Neural progenitor cell (in vitro differentiated cells): ENCODE measurements around the gene CD276. TPM values are rescaled to one million over a fixed set of nuclear protein-coding genes. Genes with fewer than 3 reads are reported as not detected.

Experiments used
- DNase-seq: peaks from one replicate; pipeline ENCODE4 v3.0.0-alpha.2; 2016; ENCODE audit warnings: low spot score
- H2AFZ ChIP-seq: fragments of 200-600 bp; sonication (generic); replicated peaks from 2 replicates; pipeline ENCODE4 v1.6.1; 2016; ENCODE audit warnings: antibody characterized with exemption
- H3F3A ChIP-seq: fragments of 200-600 bp; sonication (generic); 2 replicates; pipeline ENCODE4 v1.6.1; 2016; ENCODE audit warnings: antibody characterized with exemption, low read depth
- H3K27ac ChIP-seq: fragments of 200-600 bp; sonication (generic); 2 replicates; pipeline ENCODE4 v1.5.1; 2016; ENCODE audit warnings: mild to moderate bottlenecking
- H3K27me3 ChIP-seq: fragments of 200-600 bp; sonication (generic); 2 replicates; pipeline ENCODE4 v1.6.1; 2016; ENCODE audit warnings: mild to moderate bottlenecking, moderate library complexity
- H3K36me3 ChIP-seq: fragments of 200-600 bp; sonication (generic); 2 replicates; pipeline ENCODE4 v1.5.1; 2016
- H3K4me1 ChIP-seq: fragments of 200-600 bp; sonication (generic); 2 replicates; pipeline ENCODE4 v1.6.1; 2016; ENCODE audit warnings: mixed run types
- H3K4me2 ChIP-seq: fragments of 200-600 bp; sonication (generic); 2 replicates; pipeline ENCODE4 v1.6.1; 2016
- H3K4me3 ChIP-seq: fragments of 200-600 bp; sonication (generic); 2 replicates; pipeline ENCODE4 v1.5.1; 2016
- H3K79me2 ChIP-seq: fragments of 200-600 bp; sonication (generic); 2 replicates; pipeline ENCODE4 v1.6.1; 2016; ENCODE audit warnings: low read depth
- H3K9ac ChIP-seq: fragments of 200-600 bp; sonication (generic); 2 replicates; pipeline ENCODE4 v1.6.1; 2016
- H3K9me3 ChIP-seq: fragments of 200-600 bp; sonication (generic); 2 replicates; pipeline ENCODE4 v1.5.1; 2016; ENCODE audit warnings: low read depth
- H4K20me1 ChIP-seq: fragments of 200-600 bp; sonication (generic); 2 replicates; pipeline ENCODE4 v1.6.1; 2016; ENCODE audit warnings: low read depth
- H3K27ac Mint-ChIP-seq: 3 replicates; pipeline ENCODE4 v1.8.0; 2021; ENCODE audit warnings: mixed read lengths
- H3K27me3 Mint-ChIP-seq: 2 replicates; pipeline ENCODE4 v1.8.0; 2022; ENCODE audit warnings: low read depth, mild to moderate bottlenecking, inconsistent platforms, moderate library complexity, mixed read lengths; ENCODE audit not compliant: insufficient read depth
- H3K36me3 Mint-ChIP-seq: 3 replicates; pipeline ENCODE4 v1.8.0; 2021; ENCODE audit warnings: mixed read lengths
- H3K4me1 Mint-ChIP-seq: 3 replicates; pipeline ENCODE4 v1.8.0; 2021; ENCODE audit warnings: mixed read lengths
- H3K4me3 Mint-ChIP-seq: 3 replicates; pipeline ENCODE4 v1.8.0; 2021; ENCODE audit warnings: mild to moderate bottlenecking, moderate library complexity, mixed read lengths
- H3K9me3 Mint-ChIP-seq: 3 replicates; pipeline ENCODE4 v1.8.0; 2020; ENCODE audit warnings: mixed read lengths
- CTCF ChIP-seq: fragments of 200-600 bp; sonication (generic); IDR thresholded peaks from 2 replicates; pipeline ENCODE4 v1.5.1; 2017; ENCODE audit warnings: antibody characterized with exemption, mild to moderate bottlenecking
- EZH2 ChIP-seq: fragments of 200-600 bp; sonication (generic); IDR thresholded peaks from 2 replicates; pipeline ENCODE4 v1.6.1; 2017; ENCODE audit warnings: antibody characterized with exemption, mild to moderate bottlenecking, moderate library complexity
- EZH2phosphoT487 ChIP-seq: fragments of 200-600 bp; sonication (generic); IDR thresholded peaks from 2 replicates; pipeline ENCODE4 v1.6.1; 2017; ENCODE audit warnings: antibody characterized with exemption
- total RNA-seq: library from RNA; depleted of rRNA; stranded (reverse); fragments of >200 nt; gene quantifications from 2 replicates; pipeline ENCODE4 v1.2.3, GENCODE V29; 2015; ENCODE audit warnings: low replicate concordance

The CD276 gene
- total RNA-seq, 1 donor from 2014 or later = 62.2 TPM

GRCh38 chr15:73712107-73712506, 27.9 kb downstream of the CD276 start:
- H3K36me3 ChIP-seq = no peaks in the 10 kb centered on the region
- H3K27ac Mint-ChIP-seq = no peak overlapping the region
- H3K27me3 Mint-ChIP-seq = peaks cover 4% of the 10 kb centered on the region
- H3K4me2 ChIP-seq = no peak overlapping the region
- no peaks in the 10 kb centered on the region for H3K4me1 Mint-ChIP-seq
- peaks cover 20% of the 10 kb centered on the region for H3K36me3 Mint-ChIP-seq
- peaks cover 6% of the 10 kb centered on the region for H4K20me1 ChIP-seq
- no peaks in the 10 kb centered on the region for H3K4me1 ChIP-seq
- no peaks in the 10 kb centered on the region for H3K27me3 ChIP-seq
- no peak overlapping the region for H3K27ac ChIP-seq
- H2AFZ ChIP-seq = no peak overlapping the region
- no peaks in the 10 kb centered on the region for H3K9me3 Mint-ChIP-seq
- no peaks in the 10 kb centered on the region for H3F3A ChIP-seq
- H3K9me3 ChIP-seq = no peaks in the 10 kb centered on the region
- DNase-seq = peak; percentile 44
- TF ChIP-seq EZH2 (no peak), EZH2phosphoT487 (no peak), CTCF (peak; percentile 40)
- H3K4me3 Mint-ChIP-seq = no peak overlapping the region
- no peak overlapping the region for H3K4me3 ChIP-seq
- no peak overlapping the region for H3K9ac ChIP-seq
- no peaks in the 10 kb centered on the region for H3K79me2 ChIP-seq

GRCh38 chr15:73714695-73715301, 30.6 kb downstream of the CD276 start:
- H3K27me3 Mint-ChIP-seq = peaks cover 5% of the 10 kb centered on the region
- Histone ChIP-seq H4K20me1 (no peaks in the 10 kb centered on the region), H3K4me1 (no peaks in the 10 kb centered on the region), H3K4me2 (no peak overlapping the region), H3K36me3 (no peaks in the 10 kb centered on the region), H3K9me3 (no peaks in the 10 kb centered on the region), H3F3A (peaks cover 5% of the 10 kb centered on the region), H3K27me3 (no peaks in the 10 kb centered on the region), H3K4me3 (no peak overlapping the region), H3K9ac (no peak overlapping the region), H2AFZ (no peak overlapping the region), H3K27ac (no peak overlapping the region), H3K79me2 (no peaks in the 10 kb centered on the region)
- H3K9me3 Mint-ChIP-seq = no peaks in the 10 kb centered on the region
- TF ChIP-seq EZH2phosphoT487 (no peak), CTCF (no peak), EZH2 (no peak)
- peaks cover 9% of the 10 kb centered on the region for H3K36me3 Mint-ChIP-seq
- H3K4me1 Mint-ChIP-seq = peaks cover 2% of the 10 kb centered on the region
- no peak overlapping the region for H3K4me3 Mint-ChIP-seq
- DNase-seq = no peak
- no peak overlapping the region for H3K27ac Mint-ChIP-seq

GRCh38 chr15:73715417-73715816, 31.2 kb downstream of the CD276 start:
- H2AFZ ChIP-seq = no peak overlapping the region
- peaks cover 9% of the 10 kb centered on the region for H3K36me3 Mint-ChIP-seq
- H3F3A ChIP-seq = peaks cover 5% of the 10 kb centered on the region
- no peak overlapping the region for H3K27ac Mint-ChIP-seq
- H3K4me3 Mint-ChIP-seq = no peak overlapping the region
- no peak for DNase-seq
- no peaks in the 10 kb centered on the region for H3K9me3 ChIP-seq
- peaks cover 2% of the 10 kb centered on the region for H3K4me1 Mint-ChIP-seq
- peaks cover 2% of the 10 kb centered on the region for H3K27me3 Mint-ChIP-seq
- no peaks in the 10 kb centered on the region for H3K27me3 ChIP-seq
- H3K4me2 ChIP-seq = no peak overlapping the region
- H3K79me2 ChIP-seq = no peaks in the 10 kb centered on the region
- H3K4me1 ChIP-seq = no peaks in the 10 kb centered on the region
- no peak overlapping the region for H3K27ac ChIP-seq
- H3K36me3 ChIP-seq = no peaks in the 10 kb centered on the region
- H3K9ac ChIP-seq = no peak overlapping the region
- no peaks in the 10 kb centered on the region for H4K20me1 ChIP-seq
- TF ChIP-seq CTCF (no peak), EZH2 (no peak), EZH2phosphoT487 (no peak)
- H3K4me3 ChIP-seq = no peak overlapping the region
- no peaks in the 10 kb centered on the region for H3K9me3 Mint-ChIP-seq
